ENCODE measurements around the gene LHX1. TPM values are rescaled to one million over a fixed set of nuclear protein-coding genes. Genes with fewer than 3 reads are reported as not detected.

Gene LHX1
- total and polyA plus RNA-seq, 2 donors (not counting 1 experiment from before 2014, with no cell fraction given), result not detected

GRCh38 chr17:36936455-36937000, 747 bp upstream of the LHX1 start:
- H3K79me2 ChIP-seq (ENCODE audit: control insufficient read depth, insufficient read depth, low read length), result no peaks in the 10 kb centered on the region
- H3K4me1 ChIP-seq (ENCODE audit: control insufficient read depth, extremely low read depth, insufficient read depth, low read length), result no peaks in the 10 kb centered on the region
- peaks cover 98% of the 10 kb centered on the region for H3K27me3 ChIP-seq (ENCODE audit: control insufficient read depth, insufficient read depth, low read length)
- H4K20me1 ChIP-seq (ENCODE audit: control insufficient read depth, extremely low read depth, insufficient read depth, low read length), result no peaks in the 10 kb centered on the region
- no peak overlapping the region for H3K9ac ChIP-seq (ENCODE audit: insufficient read depth, low read length)
- H3K27ac ChIP-seq (ENCODE audit: insufficient read depth, low read length), result no peak overlapping the region
- H3K9me3 ChIP-seq (ENCODE audit: control insufficient read depth, insufficient read depth, low read depth, low read length), result no peaks in the 10 kb centered on the region
- DNase-seq (ENCODE audit: low read depth in 2 of 2), result no peak
- TF ChIP-seq CTCF (conservative IDR thresholded peaks at IDR 0.05 in 1 of 2, IDR thresholded peaks at IDR 0.05 in 1 of 2; ENCODE audit: low read depth in 1 of 2, low read length in 2 of 2) (no peak), EZH2 (IDR thresholded peaks at IDR 0.05; ENCODE audit: low read length, missing control alignments) (peak; percentile 80)
- H3K4me3 ChIP-seq (replicated peaks in 1 of 4; ENCODE audit: control extremely low read depth in 1 of 4, insufficient read depth in 1 of 4, low read depth in 3 of 4, low read length in 4 of 4), result no peak overlapping the region
- H3K36me3 ChIP-seq (ENCODE audit: control insufficient read depth, insufficient read depth, low read length), result no peaks in the 10 kb centered on the region
- no peak overlapping the region for H2AFZ ChIP-seq (ENCODE audit: low read length)
- H3K4me2 ChIP-seq (ENCODE audit: extremely low read depth, insufficient read depth, low read length), result no peak overlapping the region

- Histone ChIP-seq H3K9me3 (ENCODE audit: control insufficient read depth, insufficient read depth, low read depth, low read length) (no peaks in the 10 kb centered on the region), H3K36me3 (ENCODE audit: control insufficient read depth, insufficient read depth, low read length) (no peaks in the 10 kb centered on the region), H3K4me2 (ENCODE audit: extremely low read depth, insufficient read depth, low read length) (no peak overlapping the region), H3K79me2 (ENCODE audit: control insufficient read depth, insufficient read depth, low read length) (no peaks in the 10 kb centered on the region), H3K4me1 (ENCODE audit: control insufficient read depth, extremely low read depth, insufficient read depth, low read length) (no peaks in the 10 kb centered on the region), H4K20me1 (ENCODE audit: control insufficient read depth, extremely low read depth, insufficient read depth, low read length) (no peaks in the 10 kb centered on the region), H3K27ac (ENCODE audit: insufficient read depth, low read length) (no peak overlapping the region), H3K9ac (ENCODE audit: insufficient read depth, low read length) (no peak overlapping the region), H2AFZ (ENCODE audit: low read length) (no peak overlapping the region), H3K4me3 (replicated peaks in 1 of 4; ENCODE audit: control extremely low read depth in 1 of 4, insufficient read depth in 1 of 4, low read depth in 3 of 4, low read length in 4 of 4) (no peak overlapping the region), H3K27me3 (ENCODE audit: control insufficient read depth, insufficient read depth, low read length) (peaks cover 99% of the 10 kb centered on the region)
- TF ChIP-seq EZH2 (IDR thresholded peaks at IDR 0.05; ENCODE audit: low read length, missing control alignments) (no peak), CTCF (conservative IDR thresholded peaks at IDR 0.05 in 1 of 2, IDR thresholded peaks at IDR 0.05 in 1 of 2; ENCODE audit: low read depth in 1 of 2, low read length in 2 of 2) (no peak)
- peak; percentile 26 to 41 for DNase-seq (ENCODE audit: low read depth in 2 of 2)
These were observed 787 bp downstream of the LHX1 start for GRCh38 chr17:36937959-36938565.

- Histone ChIP-seq H4K20me1 (ENCODE audit: control insufficient read depth, extremely low read depth, insufficient read depth, low read length) (no peaks in the 10 kb centered on the region), H3K9me3 (ENCODE audit: control insufficient read depth, insufficient read depth, low read depth, low read length) (no peaks in the 10 kb centered on the region), H3K4me3 (replicated peaks in 1 of 4; ENCODE audit: control extremely low read depth in 1 of 4, insufficient read depth in 1 of 4, low read depth in 3 of 4, low read length in 4 of 4) (no peak overlapping the region), H3K27ac (ENCODE audit: insufficient read depth, low read length) (no peak overlapping the region), H2AFZ (ENCODE audit: low read length) (no peak overlapping the region), H3K27me3 (ENCODE audit: control insufficient read depth, insufficient read depth, low read length) (peaks cover 99% of the 10 kb centered on the region), H3K4me2 (ENCODE audit: extremely low read depth, insufficient read depth, low read length) (no peak overlapping the region), H3K9ac (ENCODE audit: insufficient read depth, low read length) (no peak overlapping the region), H3K4me1 (ENCODE audit: control insufficient read depth, extremely low read depth, insufficient read depth, low read length) (no peaks in the 10 kb centered on the region), H3K79me2 (ENCODE audit: control insufficient read depth, insufficient read depth, low read length) (no peaks in the 10 kb centered on the region), H3K36me3 (ENCODE audit: control insufficient read depth, insufficient read depth, low read length) (no peaks in the 10 kb centered on the region)
- TF ChIP-seq EZH2 (IDR thresholded peaks at IDR 0.05; ENCODE audit: low read length, missing control alignments) (peak; percentile 82), CTCF (conservative IDR thresholded peaks at IDR 0.05 in 1 of 2, IDR thresholded peaks at IDR 0.05 in 1 of 2; ENCODE audit: low read depth in 1 of 2, low read length in 2 of 2) (no peak)
- DNase-seq (ENCODE audit: low read depth in 2 of 2), result no peak
These were observed 1.3 kb downstream of the LHX1 start for GRCh38 chr17:36938566-36939051.

All from fibroblast of lung (primary cell).